Cardiac muscle cell (in vitro differentiated cells and primary cell): ENCODE measurements around the gene CNTNAP4. TPM values are rescaled to one million over a fixed set of nuclear protein-coding genes. Genes with fewer than 3 reads are reported as not detected.

Experiments used
- DNase-seq, 2 donors: peaks; one replicate each; pipeline versions ENCODE4 v3.0.0 to v3.0.0-alpha.2; 2010 to 2017; ENCODE audit warnings: low read depth in 1 of 2, low spot score in 1 of 2
- H3K27ac ChIP-seq: fragments of 200-600 bp; sonication (generic); 2 replicates; pipeline ENCODE4 v1.5.1; 2016
- H3K27me3 ChIP-seq: fragments of 200-600 bp; sonication (generic); 2 replicates; pipeline ENCODE4 v1.6.0; 2016; ENCODE audit warnings: control low read depth
- H3K36me3 ChIP-seq: fragments of 200-600 bp; sonication (generic); 2 replicates; pipeline ENCODE4 v1.5.1; 2016; ENCODE audit warnings: control low read depth
- H3K4me1 ChIP-seq: fragments of 200-600 bp; sonication (generic); 2 replicates; pipeline ENCODE4 v1.8.1; 2017; ENCODE audit warnings: low read depth, mild to moderate bottlenecking, mixed run types
- H3K4me3 ChIP-seq: fragments of 200-600 bp; sonication (generic); 2 replicates; pipeline ENCODE4 v1.5.1; 2016; ENCODE audit warnings: mild to moderate bottlenecking
- H3K9me3 ChIP-seq: fragments of 200-600 bp; sonication (generic); 2 replicates; pipeline ENCODE4 v1.5.1; 2017; ENCODE audit warnings: low read depth, mild to moderate bottlenecking, control low read depth
- polyA plus RNA-seq: library from polyadenylated mRNA; unstranded; fragments of >200 nt; fragmentation: Nextera tagmentation; extraction: Ambion mirVana; gene quantifications from 2 replicates; pipeline ENCODE4 v1.2.1, GENCODE V29; 2016
- total RNA-seq: library from RNA; depleted of rRNA; stranded (reverse); fragments of >200 nt; gene quantifications from 2 replicates; pipeline ENCODE4 v1.2.3, GENCODE V29; 2016
- TF ChIP-seq, protein P1 (sequence below): IDR thresholded peaks from 2 replicates; pipeline ENCODE4 v1.5.1; 2012; ENCODE audit warnings: low read depth, mild to moderate bottlenecking, low read length

Gene CNTNAP4
- total and polyA plus RNA-seq, 2 experiments from 2014 or later, result 1.1 TPM; not detected in 1

DNA sequence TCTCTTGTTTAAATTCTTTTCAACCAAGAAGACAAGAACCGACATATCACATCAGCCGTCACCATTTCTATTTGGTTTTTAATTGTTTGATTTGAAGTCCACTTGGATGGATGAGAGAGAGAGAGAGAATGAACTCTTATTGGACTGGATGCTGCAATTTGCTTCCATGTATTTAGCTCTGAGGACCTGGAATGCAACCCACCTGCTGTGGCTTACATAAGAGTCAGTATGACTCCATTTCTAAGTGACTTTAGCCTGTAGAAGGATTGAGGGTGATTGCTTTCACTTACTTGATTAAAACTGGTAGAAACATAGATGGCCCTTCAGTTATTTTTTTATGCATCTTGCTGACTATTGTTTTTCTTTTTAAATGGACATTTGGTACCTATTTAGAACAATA is 296.1 kb downstream of the CNTNAP4 start:
- Histone ChIP-seq H3K36me3 (no peaks in the 10 kb centered on the region), H3K27ac (no peak overlapping the region), H3K4me1 (no peaks in the 10 kb centered on the region), H3K9me3 (no peaks in the 10 kb centered on the region), H3K27me3 (no peaks in the 10 kb centered on the region), H3K4me3 (no peak overlapping the region)
- no peak for DNase-seq
- TF ChIP-seq, protein P1, sequence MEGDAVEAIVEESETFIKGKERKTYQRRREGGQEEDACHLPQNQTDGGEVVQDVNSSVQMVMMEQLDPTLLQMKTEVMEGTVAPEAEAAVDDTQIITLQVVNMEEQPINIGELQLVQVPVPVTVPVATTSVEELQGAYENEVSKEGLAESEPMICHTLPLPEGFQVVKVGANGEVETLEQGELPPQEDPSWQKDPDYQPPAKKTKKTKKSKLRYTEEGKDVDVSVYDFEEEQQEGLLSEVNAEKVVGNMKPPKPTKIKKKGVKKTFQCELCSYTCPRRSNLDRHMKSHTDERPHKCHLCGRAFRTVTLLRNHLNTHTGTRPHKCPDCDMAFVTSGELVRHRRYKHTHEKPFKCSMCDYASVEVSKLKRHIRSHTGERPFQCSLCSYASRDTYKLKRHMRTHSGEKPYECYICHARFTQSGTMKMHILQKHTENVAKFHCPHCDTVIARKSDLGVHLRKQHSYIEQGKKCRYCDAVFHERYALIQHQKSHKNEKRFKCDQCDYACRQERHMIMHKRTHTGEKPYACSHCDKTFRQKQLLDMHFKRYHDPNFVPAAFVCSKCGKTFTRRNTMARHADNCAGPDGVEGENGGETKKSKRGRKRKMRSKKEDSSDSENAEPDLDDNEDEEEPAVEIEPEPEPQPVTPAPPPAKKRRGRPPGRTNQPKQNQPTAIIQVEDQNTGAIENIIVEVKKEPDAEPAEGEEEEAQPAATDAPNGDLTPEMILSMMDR, result no peak

DNA sequence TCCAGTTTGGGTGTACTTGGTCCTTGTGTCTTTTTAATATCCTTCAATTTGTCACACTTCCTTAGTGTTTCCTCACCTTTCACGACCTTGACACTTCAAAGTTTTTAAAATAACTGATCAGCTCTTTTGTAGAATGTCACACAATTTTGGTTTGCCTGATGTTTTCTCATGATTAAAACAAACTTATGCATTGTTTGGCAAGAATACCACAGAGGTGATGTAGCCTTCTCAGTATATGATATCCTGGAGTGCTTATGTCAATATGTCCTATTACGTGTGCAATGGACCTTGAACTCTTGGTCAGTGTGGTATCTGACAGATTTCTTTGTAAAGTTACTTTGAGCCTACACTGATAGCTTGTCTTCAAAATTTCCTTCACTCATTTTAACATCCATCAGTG is 297.4 kb downstream of the CNTNAP4 start:
- no peaks in the 10 kb centered on the region for H3K9me3 ChIP-seq
- TF ChIP-seq, protein P1, result no peak
- DNase-seq, result no peak
- no peak overlapping the region for H3K27ac ChIP-seq
- no peak overlapping the region for H3K4me3 ChIP-seq
- no peaks in the 10 kb centered on the region for H3K36me3 ChIP-seq
- H3K4me1 ChIP-seq, result no peaks in the 10 kb centered on the region
- no peaks in the 10 kb centered on the region for H3K27me3 ChIP-seq

DNA sequence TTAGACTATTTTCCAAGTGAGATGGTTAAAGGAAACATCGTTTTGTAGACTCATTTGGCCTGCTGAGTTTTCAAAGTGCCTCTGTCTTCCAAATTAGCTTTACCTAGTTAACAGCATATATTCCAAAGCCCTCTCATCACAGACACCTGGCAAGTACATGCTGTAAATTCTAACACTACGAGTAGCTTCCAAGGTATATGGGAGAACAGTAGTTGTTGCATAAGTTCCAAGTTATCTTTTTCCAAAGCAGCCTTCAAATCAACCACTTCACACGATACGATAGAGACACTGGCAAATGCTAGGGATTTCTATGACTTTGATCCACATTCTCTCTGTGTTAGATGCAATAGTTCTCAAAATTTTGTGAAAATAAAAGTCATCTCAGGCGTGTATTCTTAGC is 299.3 kb downstream of the CNTNAP4 start:
- no peak overlapping the region for H3K27ac ChIP-seq
- H3K9me3 ChIP-seq, result no peaks in the 10 kb centered on the region
- no peaks in the 10 kb centered on the region for H3K4me1 ChIP-seq
- no peaks in the 10 kb centered on the region for H3K27me3 ChIP-seq
- no peak overlapping the region for H3K4me3 ChIP-seq
- TF ChIP-seq, protein P1, result no peak
- no peaks in the 10 kb centered on the region for H3K36me3 ChIP-seq
- DNase-seq, result no peak

DNA sequence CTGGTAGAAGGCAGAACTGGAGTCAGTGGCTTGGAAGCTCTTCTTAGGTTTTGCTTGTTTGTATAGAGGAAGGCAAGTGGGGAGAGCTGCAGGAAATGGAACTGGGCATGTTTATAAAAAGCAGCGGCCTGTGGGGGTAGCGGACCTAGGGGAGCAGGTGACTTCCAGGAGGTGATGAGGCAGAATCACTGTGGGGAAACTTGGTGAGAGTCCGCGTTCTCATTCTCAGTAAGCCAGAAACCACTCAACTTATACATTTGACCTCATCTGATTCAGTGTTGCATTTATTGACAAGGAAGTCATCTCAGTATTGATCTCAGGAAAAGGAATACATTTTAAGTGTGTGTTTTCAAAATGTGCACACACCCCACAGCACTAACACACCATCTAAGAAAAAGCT is 299.8 kb downstream of the CNTNAP4 start:
- H3K9me3 ChIP-seq, result no peaks in the 10 kb centered on the region
- TF ChIP-seq, protein P1, result no peak
- DNase-seq, result no peak

DNA sequence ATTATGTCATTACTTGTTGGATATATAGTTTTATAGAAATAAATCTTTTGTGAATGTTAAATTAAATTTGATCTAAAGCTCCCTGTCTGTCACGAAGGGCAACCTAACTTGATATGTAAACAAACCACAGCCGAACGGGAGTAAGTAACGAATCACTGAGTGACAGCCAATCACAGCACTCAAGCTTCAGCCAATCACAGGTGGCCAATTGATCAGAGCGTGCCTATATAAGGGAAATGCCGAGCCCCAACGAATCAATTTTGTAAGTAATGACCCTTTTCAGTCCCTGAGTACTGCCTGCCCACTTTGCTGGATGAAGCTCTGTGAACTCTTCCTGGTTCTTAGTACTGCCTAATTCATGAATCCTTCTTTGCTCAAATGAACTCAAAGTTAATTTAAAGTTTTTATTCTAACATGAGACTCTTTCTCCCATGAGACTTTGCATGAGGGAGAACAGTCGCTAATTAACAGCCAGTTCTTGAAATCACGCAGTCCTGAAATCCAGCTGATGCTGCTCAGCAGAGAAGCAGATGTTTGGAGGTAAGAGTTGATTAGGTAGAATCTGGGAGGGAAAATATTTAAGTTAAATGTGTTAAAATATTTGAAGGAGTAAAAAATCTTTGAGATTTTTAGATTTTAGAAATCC is 302.2 kb downstream of the CNTNAP4 start:
- no peaks in the 10 kb centered on the region for H3K9me3 ChIP-seq
- TF ChIP-seq, protein P1, result no peak
- H3K4me3 ChIP-seq, result no peak overlapping the region
- no peak for DNase-seq
- H3K36me3 ChIP-seq, result no peaks in the 10 kb centered on the region
- H3K27me3 ChIP-seq, result no peaks in the 10 kb centered on the region
- no peaks in the 10 kb centered on the region for H3K4me1 ChIP-seq
- H3K27ac ChIP-seq, result no peak overlapping the region

More for the DNA sequence above, 299.8 kb downstream of the CNTNAP4 start:
- Histone ChIP-seq H3K4me1 (no peaks in the 10 kb centered on the region), H3K36me3 (no peaks in the 10 kb centered on the region), H3K4me3 (no peak overlapping the region), H3K27ac (no peak overlapping the region), H3K27me3 (no peaks in the 10 kb centered on the region)
